HG03571 (cell line): ENCODE results near the gene TGM3.
"Not testable (repeated sequence)": the region's sequence is repeated elsewhere in the genome, so short reads cannot be mapped to it uniquely, and the experiment has no call there.

Experiments used
- ATAC-seq: cut with Tn5 transposase; IDR thresholded peaks from one replicate; pipeline ENCODE4 v1.9.1; 2021; ENCODE audit not compliant: unreplicated experiment

The TGM3 gene

GRCh38 chr20:2295886-2296515 lies at the start of gene TGM3:
Gene TGM3 (plus strand): TSS chr20:2296001. CDS start chr20:2296064, 63 bp downstream.
- no peak for ATAC-seq

DNA sequence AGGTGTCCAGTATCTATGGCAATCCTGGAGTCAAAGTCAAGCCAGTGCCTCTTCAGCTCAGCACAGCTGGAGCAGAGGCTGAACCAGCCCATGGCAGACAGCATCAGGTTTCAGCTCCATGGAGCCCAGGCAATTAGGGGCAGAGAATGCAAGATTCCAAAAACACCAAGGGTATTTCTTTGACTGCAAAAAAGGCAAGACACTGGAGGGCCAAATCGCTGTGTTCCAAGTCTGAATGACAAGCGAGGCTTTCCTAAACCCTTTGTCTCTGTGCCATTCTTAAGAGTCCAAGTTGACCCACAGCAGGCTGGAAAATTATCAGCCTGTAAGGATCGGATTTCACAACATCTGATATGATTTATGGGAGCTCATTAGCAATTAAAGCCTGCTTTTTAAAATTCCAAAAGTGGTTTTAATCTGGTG lies 49.7 kb upstream of the TGM3 start:
- ATAC-seq: no peak

GRCh38 chr20:2248837-2249236 lies 47.0 kb upstream of the TGM3 start:
- no peak for ATAC-seq

GRCh38 chr20:2249935-2250334 lies 45.9 kb upstream of the TGM3 start:
- no peak for ATAC-seq

DNA sequence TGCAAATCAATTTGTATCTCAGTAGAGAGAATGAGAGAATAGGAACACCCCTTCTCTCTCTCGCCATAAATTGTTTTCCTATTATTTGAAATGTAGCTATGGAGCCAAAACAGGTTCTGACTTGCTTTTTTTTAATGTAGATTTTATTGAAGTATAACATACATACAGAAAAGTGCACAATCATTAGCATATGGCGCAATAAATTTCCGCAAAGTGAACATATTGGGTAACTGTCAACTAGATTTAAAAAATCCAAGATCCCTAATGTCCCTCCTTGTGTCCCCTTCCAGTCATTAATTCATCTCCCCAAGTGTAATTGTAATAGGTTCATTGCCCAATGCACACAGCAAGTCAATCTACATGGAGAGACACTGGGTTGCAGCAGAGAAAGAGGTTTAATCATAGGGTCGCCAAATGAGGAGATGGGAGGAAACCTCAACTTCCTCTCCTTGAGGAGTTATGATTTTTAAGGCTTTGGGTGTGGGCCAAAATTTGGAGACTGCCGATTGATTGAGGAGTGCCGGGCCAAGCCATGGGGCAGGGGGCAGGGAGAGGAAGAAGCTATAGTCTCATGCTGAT lies 43.3 kb upstream of the TGM3 start:
- no peak for ATAC-seq

- no peak for ATAC-seq
These were observed 42.5 kb upstream of the TGM3 start for GRCh38 chr20:2253256-2253655.

DNA sequence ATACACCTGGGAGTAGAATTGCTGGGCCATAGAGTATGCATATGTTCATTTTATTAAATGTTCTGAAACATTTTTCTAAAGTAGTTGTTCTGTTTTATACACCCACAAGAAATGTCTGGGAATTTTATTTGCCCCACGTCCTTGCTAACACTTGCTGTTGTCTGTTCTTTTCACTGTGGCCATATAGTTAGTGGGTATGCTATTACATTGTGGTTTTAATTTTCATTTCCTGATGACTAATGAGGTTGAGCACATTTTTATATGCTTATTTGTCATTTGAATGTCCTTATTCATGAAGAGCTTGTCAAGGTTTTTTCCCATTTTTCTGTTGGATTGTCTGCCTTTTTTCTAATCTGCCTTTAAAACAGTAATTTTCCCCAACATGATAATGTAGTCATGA lies 41.5 kb upstream of the TGM3 start:
- ATAC-seq: no peak

DNA sequence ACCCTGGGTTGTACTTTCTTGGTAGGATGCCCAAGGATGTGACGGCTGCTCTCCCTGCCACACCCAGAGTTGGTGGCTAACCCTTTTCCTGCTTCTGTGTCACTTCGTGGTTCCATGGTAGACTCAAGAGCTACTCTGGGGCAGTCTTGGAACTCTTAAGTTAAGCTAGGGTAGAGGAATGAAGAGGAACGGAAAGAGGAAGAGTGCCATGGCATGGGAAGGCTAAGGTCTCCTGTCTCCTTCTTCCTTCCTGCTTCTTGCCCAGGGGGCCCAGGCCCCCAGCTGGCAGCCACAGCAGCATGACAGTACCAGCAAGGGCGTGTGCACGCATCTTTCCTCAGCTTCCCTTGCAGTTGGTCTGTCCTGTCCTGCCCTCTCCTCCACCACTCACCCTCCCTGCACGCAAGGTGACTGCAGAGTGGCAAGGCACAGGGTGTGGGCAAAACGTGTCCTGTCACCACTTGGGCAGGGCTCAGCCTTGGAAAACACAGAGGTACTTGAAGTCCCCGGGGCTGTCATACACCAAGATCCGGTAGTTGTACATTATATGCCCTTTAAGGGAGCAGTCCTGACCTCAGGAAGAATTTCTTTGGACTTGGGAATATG lies 39.8 kb upstream of the TGM3 start:
- no peak for ATAC-seq

GRCh38 chr20:2259731-2260130 lies 36.1 kb upstream of the TGM3 start:
- no peak for ATAC-seq

DNA sequence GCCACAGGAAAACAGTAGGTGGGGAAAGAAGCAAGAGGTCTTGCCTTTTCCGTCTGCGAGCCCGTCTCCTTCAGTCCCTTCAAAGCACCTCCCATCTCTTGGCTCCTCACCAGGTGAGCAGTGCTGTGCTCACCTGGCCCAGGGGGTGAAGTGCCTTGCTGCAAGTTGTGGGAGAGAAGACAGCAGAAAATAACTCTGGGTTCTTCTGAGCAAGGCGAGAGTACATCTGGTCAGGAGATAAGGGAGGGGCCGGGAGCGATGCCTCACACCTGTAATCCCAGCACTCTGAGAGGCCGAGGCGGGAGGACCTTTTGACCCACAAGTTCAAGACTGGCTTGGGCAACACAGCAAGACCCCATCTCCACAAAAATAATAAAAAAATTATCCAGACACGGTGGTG lies 35.6 kb upstream of the TGM3 start:
- ATAC-seq: no peak

GRCh38 chr20:2261046-2261485 lies 34.7 kb upstream of the TGM3 start:
- ATAC-seq: no peak

DNA sequence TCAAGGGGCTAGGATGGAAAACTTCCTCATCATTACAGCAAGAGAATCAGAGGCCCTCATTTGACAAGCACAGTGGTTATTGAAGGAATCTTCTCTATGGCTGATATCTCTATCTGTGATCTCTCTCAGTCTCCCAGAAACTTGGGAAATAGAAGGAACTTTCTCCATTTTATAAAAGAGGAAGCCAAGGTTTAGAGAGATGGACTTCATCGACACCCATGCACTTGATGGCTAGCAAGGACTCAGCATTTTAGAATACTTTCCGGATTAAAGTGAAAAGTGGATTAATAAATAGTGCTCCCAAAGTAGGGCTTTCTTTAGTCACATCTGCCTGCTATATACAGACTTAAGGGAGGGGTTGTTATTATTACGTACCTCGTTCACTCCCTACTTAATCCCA lies 34.2 kb upstream of the TGM3 start:
- ATAC-seq: no peak

DNA sequence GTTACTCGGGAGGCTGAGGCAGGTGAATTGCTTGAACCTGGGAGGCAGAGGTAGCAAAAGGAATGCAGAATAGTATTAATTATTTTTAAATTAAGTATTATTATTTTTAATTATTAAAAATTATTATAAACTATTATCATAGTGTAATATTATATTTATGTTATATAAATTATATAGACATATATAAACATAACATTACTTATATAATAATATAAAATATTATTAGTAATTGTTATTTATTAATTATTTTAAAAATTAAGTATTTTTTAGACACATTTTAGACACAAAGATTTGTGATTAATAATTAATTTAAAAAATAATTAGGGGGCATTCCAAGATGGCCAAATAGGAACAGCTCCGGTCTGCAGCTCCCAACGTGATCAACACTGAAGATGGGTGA lies 31.7 kb upstream of the TGM3 start:
- ATAC-seq: no peak

DNA sequence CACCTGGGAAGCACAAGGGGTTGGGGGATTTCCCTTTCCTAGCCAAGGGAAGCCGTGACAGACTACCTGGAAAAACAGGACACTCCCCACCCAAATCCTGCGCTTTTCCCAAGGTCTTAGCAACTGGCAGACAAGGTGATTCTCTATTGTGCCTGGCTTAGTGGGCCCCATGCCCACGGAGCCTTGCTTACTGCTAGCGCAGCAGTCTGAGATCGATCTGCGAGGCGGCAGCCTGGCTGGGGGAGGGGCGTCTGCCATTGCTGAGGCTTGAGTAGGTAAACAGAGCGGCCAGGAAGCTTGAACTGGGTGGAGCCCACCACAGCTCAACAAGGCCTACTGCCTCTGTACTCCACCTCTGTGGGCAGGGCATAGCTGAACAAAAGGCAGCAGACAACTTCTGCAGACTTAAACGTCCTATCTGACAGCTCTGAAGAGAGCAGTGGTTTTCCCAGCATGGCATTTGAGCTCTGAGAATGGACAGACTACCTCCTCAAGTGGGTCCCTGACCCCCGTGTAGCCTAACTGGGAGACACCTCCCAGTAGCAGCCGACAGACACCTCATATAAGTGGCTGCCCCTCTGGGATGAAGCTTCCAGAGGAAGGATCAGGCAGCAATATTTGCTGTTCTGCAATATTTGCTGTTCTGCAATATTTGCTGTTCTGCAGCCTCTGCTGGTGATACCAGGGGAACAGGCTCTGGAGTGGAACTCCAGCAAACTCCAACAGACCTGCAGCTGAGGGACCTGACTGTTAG lies 31.0 kb upstream of the TGM3 start:
- not testable (repeated sequence) for ATAC-seq

GRCh38 chr20:2273634-2274302 lies 22.0 kb upstream of the TGM3 start:
- no peak for ATAC-seq

- no peak for ATAC-seq
These were observed 19.8 kb upstream of the TGM3 start for GRCh38 chr20:2276015-2276414.

- ATAC-seq: no peak
These were observed 16.5 kb upstream of the TGM3 start for GRCh38 chr20:2279253-2279779.

DNA sequence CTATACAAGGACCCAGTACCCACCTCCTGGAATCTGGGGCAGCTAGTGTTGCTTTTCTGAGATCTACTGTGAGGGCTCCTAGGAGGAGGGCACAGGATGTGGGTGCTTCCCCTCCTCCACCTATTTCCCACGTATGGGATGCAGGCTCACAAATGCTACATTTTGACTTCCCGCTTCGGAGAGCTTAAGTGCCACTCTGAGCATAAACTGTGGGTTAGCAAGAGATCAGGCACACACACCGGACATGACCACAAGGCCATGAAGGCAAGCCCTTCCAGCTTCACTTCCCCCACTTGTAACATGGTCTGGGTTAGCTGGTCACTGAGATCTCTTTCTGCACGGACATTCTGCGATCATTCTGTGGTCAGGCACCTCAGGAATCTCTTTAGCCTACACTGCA lies 15.7 kb upstream of the TGM3 start:
- ATAC-seq: no peak

- no peak for ATAC-seq
These were observed 14.2 kb upstream of the TGM3 start for GRCh38 chr20:2281563-2281962.

DNA sequence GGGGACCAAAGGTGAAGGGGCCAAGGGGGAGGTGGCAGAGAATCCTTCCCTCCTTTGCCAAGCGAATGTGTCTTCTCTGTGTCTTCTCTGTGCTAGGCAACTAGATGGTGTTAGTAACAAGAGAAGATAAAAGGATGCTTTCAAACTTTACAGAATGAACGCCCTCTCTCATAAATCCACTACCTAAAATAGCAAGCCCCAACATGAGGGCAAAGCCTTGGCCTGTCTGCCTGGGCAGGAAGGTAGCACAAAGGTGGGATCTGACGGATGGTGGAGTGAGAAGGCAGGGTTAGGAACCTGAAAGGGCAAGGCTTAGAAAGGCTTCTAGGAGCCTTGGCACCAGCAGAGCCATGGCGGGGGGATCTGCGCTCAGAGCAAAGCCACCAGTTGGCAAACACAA lies 13.6 kb upstream of the TGM3 start:
- ATAC-seq: no peak
